Measurements from ENCODE around the gene MRGPRX4. TPM values are rescaled to one million over a fixed set of nuclear protein-coding genes. Genes with fewer than 3 reads are reported as not detected.
A peak's percentile ranks its signal among the peaks of the same experiment; 100 is the strongest.

MRGPRX4 gene
- total and polyA plus RNA-seq, 2 experiments from 2014 or later, result not detected

GRCh38 chr11:18204220-18204619, 31.6 kb downstream of the MRGPRX4 start:
- Histone ChIP-seq H4K20me1 (replicated peaks; ENCODE audit: insufficient read depth) (no peaks in the 10 kb centered on the region), H3K27ac (ENCODE audit: low read depth) (no peak overlapping the region), H3K4me3 (no peak overlapping the region), H3K79me2 (replicated peaks; ENCODE audit: insufficient read depth) (no peaks in the 10 kb centered on the region), H3F3A (replicated peaks; ENCODE audit: low read depth) (no peaks in the 10 kb centered on the region), H3K9me2 (ENCODE audit: insufficient read depth) (no peaks in the 10 kb centered on the region), H3K27me3 (ENCODE audit: insufficient read depth) (peaks cover 10% of the 10 kb centered on the region), H2AFZ (peak overlapping the region; percentile 84), H3K4me2 (no peak overlapping the region), H3K4me1 (ENCODE audit: insufficient read depth) (no peaks in the 10 kb centered on the region), H3K36me3 (ENCODE audit: insufficient read depth) (no peaks in the 10 kb centered on the region)
- Mint-ChIP-seq H3K4me3 (no peak overlapping the region), H3K4me1 (no peaks in the 10 kb centered on the region), H3K36me3 (ENCODE audit: low read depth) (no peaks in the 10 kb centered on the region), H3K9me3 (0 out of 3 replicates have a peak, but pooled peaks cover 2% of the 10 kb centered on the region), H3K27me3 (ENCODE audit: insufficient read depth, low read depth, poor library complexity) (peaks cover 3% of the 10 kb centered on the region), H3K27ac (no peak overlapping the region)
- ATAC-seq (no peak; the same call in 2 of the 3 replicates), DNase-seq (ENCODE audit: low spot score) (no peak)
- no peak for TF ChIP-seq ZNF114 (CRISPR knock-in tag; IDR thresholded peaks at IDR 0.05)
- no peak for TF ChIP-seq STAT1 (IDR thresholded peaks at IDR 0.05; ENCODE audit: unreplicated experiment)
- TF ChIP-seq, protein P1, sequence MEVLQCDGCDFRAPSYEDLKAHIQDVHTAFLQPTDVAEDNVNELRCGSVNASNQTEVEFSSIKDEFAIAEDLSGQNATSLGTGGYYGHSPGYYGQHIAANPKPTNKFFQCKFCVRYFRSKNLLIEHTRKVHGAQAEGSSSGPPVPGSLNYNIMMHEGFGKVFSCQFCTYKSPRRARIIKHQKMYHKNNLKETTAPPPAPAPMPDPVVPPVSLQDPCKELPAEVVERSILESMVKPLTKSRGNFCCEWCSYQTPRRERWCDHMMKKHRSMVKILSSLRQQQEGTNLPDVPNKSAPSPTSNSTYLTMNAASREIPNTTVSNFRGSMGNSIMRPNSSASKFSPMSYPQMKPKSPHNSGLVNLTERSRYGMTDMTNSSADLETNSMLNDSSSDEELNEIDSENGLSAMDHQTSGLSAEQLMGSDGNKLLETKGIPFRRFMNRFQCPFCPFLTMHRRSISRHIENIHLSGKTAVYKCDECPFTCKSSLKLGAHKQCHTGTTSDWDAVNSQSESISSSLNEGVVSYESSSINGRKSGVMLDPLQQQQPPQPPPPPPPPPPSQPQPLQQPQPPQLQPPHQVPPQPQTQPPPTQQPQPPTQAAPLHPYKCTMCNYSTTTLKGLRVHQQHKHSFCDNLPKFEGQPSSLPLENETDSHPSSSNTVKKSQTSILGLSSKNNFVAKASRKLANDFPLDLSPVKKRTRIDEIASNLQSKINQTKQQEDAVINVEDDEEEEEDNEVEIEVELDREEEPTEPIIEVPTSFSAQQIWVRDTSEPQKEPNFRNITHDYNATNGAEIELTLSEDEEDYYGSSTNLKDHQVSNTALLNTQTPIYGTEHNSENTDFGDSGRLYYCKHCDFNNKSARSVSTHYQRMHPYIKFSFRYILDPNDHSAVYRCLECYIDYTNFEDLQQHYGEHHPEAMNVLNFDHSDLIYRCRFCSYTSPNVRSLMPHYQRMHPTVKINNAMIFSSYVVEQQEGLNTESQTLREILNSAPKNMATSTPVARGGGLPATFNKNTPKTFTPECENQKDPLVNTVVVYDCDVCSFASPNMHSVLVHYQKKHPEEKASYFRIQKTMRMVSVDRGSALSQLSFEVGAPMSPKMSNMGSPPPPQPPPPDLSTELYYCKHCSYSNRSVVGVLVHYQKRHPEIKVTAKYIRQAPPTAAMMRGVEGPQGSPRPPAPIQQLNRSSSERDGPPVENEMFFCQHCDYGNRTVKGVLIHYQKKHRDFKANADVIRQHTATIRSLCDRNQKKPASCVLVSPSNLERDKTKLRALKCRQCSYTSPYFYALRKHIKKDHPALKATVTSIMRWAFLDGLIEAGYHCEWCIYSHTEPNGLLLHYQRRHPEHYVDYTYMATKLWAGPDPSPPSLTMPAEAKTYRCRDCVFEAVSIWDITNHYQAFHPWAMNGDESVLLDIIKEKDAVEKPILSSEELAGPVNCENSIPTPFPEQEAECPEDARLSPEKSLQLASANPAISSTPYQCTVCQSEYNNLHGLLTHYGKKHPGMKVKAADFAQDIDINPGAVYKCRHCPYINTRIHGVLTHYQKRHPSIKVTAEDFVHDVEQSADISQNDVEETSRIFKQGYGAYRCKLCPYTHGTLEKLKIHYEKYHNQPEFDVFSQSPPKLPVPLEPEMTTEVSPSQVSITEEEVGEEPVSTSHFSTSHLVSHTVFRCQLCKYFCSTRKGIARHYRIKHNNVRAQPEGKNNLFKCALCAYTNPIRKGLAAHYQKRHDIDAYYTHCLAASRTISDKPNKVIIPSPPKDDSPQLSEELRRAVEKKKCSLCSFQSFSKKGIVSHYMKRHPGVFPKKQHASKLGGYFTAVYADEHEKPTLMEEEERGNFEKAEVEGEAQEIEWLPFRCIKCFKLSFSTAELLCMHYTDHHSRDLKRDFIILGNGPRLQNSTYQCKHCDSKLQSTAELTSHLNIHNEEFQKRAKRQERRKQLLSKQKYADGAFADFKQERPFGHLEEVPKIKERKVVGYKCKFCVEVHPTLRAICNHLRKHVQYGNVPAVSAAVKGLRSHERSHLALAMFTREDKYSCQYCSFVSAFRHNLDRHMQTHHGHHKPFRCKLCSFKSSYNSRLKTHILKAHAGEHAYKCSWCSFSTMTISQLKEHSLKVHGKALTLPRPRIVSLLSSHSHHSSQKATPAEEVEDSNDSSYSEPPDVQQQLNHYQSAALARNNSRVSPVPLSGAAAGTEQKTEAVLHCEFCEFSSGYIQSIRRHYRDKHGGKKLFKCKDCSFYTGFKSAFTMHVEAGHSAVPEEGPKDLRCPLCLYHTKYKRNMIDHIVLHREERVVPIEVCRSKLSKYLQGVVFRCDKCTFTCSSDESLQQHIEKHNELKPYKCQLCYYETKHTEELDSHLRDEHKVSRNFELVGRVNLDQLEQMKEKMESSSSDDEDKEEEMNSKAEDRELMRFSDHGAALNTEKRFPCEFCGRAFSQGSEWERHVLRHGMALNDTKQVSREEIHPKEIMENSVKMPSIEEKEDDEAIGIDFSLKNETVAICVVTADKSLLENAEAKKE (CRISPR knock-in tag; IDR thresholded peaks at IDR 0.05), result no peak
- TF ChIP-seq EZH2 (IDR thresholded peaks at IDR 0.05; ENCODE audit: low read depth, unreplicated experiment), result no peak
- TF ChIP-seq, protein P2, sequence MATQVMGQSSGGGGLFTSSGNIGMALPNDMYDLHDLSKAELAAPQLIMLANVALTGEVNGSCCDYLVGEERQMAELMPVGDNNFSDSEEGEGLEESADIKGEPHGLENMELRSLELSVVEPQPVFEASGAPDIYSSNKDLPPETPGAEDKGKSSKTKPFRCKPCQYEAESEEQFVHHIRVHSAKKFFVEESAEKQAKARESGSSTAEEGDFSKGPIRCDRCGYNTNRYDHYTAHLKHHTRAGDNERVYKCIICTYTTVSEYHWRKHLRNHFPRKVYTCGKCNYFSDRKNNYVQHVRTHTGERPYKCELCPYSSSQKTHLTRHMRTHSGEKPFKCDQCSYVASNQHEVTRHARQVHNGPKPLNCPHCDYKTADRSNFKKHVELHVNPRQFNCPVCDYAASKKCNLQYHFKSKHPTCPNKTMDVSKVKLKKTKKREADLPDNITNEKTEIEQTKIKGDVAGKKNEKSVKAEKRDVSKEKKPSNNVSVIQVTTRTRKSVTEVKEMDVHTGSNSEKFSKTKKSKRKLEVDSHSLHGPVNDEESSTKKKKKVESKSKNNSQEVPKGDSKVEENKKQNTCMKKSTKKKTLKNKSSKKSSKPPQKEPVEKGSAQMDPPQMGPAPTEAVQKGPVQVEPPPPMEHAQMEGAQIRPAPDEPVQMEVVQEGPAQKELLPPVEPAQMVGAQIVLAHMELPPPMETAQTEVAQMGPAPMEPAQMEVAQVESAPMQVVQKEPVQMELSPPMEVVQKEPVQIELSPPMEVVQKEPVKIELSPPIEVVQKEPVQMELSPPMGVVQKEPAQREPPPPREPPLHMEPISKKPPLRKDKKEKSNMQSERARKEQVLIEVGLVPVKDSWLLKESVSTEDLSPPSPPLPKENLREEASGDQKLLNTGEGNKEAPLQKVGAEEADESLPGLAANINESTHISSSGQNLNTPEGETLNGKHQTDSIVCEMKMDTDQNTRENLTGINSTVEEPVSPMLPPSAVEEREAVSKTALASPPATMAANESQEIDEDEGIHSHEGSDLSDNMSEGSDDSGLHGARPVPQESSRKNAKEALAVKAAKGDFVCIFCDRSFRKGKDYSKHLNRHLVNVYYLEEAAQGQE (IDR thresholded peaks at IDR 0.05; ENCODE audit: unreplicated experiment), result no peak
- TF ChIP-seq, protein P3, sequence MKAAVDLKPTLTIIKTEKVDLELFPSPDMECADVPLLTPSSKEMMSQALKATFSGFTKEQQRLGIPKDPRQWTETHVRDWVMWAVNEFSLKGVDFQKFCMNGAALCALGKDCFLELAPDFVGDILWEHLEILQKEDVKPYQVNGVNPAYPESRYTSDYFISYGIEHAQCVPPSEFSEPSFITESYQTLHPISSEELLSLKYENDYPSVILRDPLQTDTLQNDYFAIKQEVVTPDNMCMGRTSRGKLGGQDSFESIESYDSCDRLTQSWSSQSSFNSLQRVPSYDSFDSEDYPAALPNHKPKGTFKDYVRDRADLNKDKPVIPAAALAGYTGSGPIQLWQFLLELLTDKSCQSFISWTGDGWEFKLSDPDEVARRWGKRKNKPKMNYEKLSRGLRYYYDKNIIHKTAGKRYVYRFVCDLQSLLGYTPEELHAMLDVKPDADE (IDR thresholded peaks at IDR 0.05), result no peak
- TF ChIP-seq JUNB (IDR thresholded peaks at IDR 0.05; ENCODE audit: unreplicated experiment), result no peak
- no peak for TF ChIP-seq ZNF331 (CRISPR knock-in tag; IDR thresholded peaks at IDR 0.05; ENCODE audit: low read depth)
- no peak for TF ChIP-seq EZH2phosphoT487 (IDR thresholded peaks at IDR 0.05; ENCODE audit: unreplicated experiment)
- TF ChIP-seq CREB1 (CRISPR knock-in tag; IDR thresholded peaks at IDR 0.05; ENCODE audit: low read depth), result no peak
- TF ChIP-seq POLR2AphosphoS5 (IDR thresholded peaks at IDR 0.05; ENCODE audit: low read depth), result no peak
- TF ChIP-seq, protein P4, sequence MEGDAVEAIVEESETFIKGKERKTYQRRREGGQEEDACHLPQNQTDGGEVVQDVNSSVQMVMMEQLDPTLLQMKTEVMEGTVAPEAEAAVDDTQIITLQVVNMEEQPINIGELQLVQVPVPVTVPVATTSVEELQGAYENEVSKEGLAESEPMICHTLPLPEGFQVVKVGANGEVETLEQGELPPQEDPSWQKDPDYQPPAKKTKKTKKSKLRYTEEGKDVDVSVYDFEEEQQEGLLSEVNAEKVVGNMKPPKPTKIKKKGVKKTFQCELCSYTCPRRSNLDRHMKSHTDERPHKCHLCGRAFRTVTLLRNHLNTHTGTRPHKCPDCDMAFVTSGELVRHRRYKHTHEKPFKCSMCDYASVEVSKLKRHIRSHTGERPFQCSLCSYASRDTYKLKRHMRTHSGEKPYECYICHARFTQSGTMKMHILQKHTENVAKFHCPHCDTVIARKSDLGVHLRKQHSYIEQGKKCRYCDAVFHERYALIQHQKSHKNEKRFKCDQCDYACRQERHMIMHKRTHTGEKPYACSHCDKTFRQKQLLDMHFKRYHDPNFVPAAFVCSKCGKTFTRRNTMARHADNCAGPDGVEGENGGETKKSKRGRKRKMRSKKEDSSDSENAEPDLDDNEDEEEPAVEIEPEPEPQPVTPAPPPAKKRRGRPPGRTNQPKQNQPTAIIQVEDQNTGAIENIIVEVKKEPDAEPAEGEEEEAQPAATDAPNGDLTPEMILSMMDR (conservative IDR thresholded peaks at IDR 0.05; ENCODE audit: low read depth in 2 of 2), result no peak
- TF ChIP-seq NANOG (IDR thresholded peaks at IDR 0.05; ENCODE audit: borderline replicate concordance), result no peak
